ENCODE data around the gene FEN1. TPM values are rescaled to one million over a fixed set of nuclear protein-coding genes. Genes with fewer than 3 reads are reported as not detected.

FEN1 gene
- total RNA-seq, 1 donor from 2014 or later: 5.4 TPM

DNA sequence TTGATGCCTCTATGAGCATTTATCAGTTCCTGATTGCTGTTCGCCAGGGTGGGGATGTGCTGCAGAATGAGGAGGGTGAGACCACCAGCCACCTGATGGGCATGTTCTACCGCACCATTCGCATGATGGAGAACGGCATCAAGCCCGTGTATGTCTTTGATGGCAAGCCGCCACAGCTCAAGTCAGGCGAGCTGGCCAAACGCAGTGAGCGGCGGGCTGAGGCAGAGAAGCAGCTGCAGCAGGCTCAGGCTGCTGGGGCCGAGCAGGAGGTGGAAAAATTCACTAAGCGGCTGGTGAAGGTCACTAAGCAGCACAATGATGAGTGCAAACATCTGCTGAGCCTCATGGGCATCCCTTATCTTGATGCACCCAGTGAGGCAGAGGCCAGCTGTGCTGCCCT is 2.7 kb downstream of the FEN1 start:
- H3K27ac ChIP-seq: no peak overlapping the region
- intact Hi-C loops (cut with DNase I): no loop called here
- DNase-seq: no peak
- no peak overlapping the region for H3K4me3 ChIP-seq
- ATAC-seq: no peak
- H3K4me1 ChIP-seq: peaks cover 28% of the 10 kb centered on the region
- H3K9me3 ChIP-seq: no peaks in the 10 kb centered on the region
- H3K27me3 ChIP-seq (ENCODE audit: low read depth): no peaks in the 10 kb centered on the region
- H3K36me3 ChIP-seq: peaks cover 14% of the 10 kb centered on the region
- TF ChIP-seq, protein P1, sequence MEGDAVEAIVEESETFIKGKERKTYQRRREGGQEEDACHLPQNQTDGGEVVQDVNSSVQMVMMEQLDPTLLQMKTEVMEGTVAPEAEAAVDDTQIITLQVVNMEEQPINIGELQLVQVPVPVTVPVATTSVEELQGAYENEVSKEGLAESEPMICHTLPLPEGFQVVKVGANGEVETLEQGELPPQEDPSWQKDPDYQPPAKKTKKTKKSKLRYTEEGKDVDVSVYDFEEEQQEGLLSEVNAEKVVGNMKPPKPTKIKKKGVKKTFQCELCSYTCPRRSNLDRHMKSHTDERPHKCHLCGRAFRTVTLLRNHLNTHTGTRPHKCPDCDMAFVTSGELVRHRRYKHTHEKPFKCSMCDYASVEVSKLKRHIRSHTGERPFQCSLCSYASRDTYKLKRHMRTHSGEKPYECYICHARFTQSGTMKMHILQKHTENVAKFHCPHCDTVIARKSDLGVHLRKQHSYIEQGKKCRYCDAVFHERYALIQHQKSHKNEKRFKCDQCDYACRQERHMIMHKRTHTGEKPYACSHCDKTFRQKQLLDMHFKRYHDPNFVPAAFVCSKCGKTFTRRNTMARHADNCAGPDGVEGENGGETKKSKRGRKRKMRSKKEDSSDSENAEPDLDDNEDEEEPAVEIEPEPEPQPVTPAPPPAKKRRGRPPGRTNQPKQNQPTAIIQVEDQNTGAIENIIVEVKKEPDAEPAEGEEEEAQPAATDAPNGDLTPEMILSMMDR (IDR thresholded peaks at IDR 0.05): no peak

DNA sequence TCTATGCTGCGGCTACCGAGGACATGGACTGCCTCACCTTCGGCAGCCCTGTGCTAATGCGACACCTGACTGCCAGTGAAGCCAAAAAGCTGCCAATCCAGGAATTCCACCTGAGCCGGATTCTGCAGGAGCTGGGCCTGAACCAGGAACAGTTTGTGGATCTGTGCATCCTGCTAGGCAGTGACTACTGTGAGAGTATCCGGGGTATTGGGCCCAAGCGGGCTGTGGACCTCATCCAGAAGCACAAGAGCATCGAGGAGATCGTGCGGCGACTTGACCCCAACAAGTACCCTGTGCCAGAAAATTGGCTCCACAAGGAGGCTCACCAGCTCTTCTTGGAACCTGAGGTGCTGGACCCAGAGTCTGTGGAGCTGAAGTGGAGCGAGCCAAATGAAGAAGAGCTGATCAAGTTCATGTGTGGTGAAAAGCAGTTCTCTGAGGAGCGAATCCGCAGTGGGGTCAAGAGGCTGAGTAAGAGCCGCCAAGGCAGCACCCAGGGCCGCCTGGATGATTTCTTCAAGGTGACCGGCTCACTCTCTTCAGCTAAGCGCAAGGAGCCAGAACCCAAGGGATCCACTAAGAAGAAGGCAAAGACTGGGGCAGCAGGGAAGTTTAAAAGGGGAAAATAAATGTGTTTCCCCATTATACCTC is 3.3 kb downstream of the FEN1 start:
- DNase-seq (no peak), ATAC-seq (no peak)
- intact Hi-C loops (cut with DNase I): no loop called here
- H3K9me3 ChIP-seq: no peaks in the 10 kb centered on the region
- H3K27ac ChIP-seq: no peak overlapping the region
- peaks cover 24% of the 10 kb centered on the region for H3K4me1 ChIP-seq
- no peaks in the 10 kb centered on the region for H3K27me3 ChIP-seq (ENCODE audit: low read depth)
- peaks cover 12% of the 10 kb centered on the region for H3K36me3 ChIP-seq
- H3K4me3 ChIP-seq: no peak overlapping the region
- TF ChIP-seq, protein P1 (IDR thresholded peaks at IDR 0.05): no peak

DNA sequence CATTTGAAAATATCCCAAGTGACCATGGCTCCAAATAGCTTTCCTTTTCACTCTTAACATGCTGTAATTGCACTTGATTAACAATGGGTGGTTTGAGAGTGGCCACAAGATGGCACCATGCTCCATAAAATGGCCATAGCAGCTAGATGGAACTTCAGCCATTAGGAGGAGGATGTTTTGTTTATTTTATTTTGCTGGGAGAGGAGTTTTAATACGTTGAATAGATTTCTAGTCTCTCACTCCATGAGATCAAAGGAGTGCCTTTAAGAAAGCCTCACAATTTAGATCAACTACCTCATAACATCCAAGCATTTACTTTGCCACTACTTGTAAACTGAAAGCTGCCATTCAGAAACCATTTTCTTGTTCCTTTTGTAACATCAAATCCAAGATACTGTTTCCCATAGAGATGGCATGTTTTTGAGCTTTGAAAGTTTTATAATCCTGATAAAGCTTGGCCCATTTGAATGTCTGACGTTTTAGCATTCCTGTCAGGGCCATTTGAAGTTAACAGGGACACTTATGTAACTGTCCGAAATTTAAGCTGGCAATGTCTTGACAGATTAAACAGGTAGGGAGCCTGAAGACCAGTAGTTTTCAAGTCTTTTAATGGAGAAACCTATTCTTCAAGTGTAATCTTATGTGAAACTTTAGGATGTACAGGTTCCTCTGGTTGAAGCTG is 4.7 kb downstream of the FEN1 start:
- peaks cover 14% of the 10 kb centered on the region for H3K4me1 ChIP-seq
- DNase-seq (peak; percentile 69), ATAC-seq (peak; percentile 53 to 60)
- H3K36me3 ChIP-seq: peaks cover 25% of the 10 kb centered on the region
- peak overlapping the region; percentile 50 for H3K27ac ChIP-seq
- no peaks in the 10 kb centered on the region for H3K9me3 ChIP-seq
- intact Hi-C loops (cut with DNase I): no loop called here
- TF ChIP-seq, protein P1 (IDR thresholded peaks at IDR 0.05): peak; percentile 88
- no peaks in the 10 kb centered on the region for H3K27me3 ChIP-seq (ENCODE audit: low read depth)
- no peak overlapping the region for H3K4me3 ChIP-seq

DNA sequence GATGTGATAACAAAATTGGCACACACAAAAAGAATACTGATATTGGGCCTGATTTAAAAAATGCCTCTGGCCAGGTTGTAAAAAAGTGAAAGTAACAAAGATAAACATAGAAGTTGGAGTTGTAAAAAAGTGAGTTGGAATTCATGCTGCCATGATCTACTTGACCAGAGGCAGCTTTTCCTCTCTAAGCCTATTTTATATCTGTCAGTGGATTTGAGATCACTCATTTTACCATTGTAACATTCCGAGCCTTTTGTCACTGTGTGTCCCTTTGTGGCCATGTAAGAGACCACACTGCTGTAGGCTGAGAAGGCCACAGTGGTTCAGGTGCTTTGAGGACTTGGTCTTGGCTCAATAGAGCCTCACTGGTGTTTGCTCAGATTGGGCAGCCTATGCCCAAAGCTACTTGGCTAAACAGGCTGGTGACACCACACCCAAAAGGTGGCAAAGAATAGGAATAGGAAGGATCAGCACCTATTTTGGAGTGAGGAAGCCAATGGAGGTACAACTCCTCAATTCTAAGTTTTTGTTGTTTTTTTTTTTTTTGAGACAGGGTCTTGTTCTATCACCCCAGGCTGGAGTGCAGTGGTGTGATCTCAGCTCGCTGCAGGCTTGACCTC is 7.1 kb downstream of the FEN1 start:
- H3K27ac ChIP-seq: no peak overlapping the region
- intact Hi-C loops (cut with DNase I): no loop called here
- H3K36me3 ChIP-seq: peaks cover 49% of the 10 kb centered on the region
- H3K9me3 ChIP-seq: no peaks in the 10 kb centered on the region
- H3K4me1 ChIP-seq: peaks cover 7% of the 10 kb centered on the region
- H3K27me3 ChIP-seq (ENCODE audit: low read depth): no peaks in the 10 kb centered on the region
- DNase-seq: no peak
- TF ChIP-seq, protein P1 (IDR thresholded peaks at IDR 0.05): no peak
- no peak for ATAC-seq
- no peak overlapping the region for H3K4me3 ChIP-seq

DNA sequence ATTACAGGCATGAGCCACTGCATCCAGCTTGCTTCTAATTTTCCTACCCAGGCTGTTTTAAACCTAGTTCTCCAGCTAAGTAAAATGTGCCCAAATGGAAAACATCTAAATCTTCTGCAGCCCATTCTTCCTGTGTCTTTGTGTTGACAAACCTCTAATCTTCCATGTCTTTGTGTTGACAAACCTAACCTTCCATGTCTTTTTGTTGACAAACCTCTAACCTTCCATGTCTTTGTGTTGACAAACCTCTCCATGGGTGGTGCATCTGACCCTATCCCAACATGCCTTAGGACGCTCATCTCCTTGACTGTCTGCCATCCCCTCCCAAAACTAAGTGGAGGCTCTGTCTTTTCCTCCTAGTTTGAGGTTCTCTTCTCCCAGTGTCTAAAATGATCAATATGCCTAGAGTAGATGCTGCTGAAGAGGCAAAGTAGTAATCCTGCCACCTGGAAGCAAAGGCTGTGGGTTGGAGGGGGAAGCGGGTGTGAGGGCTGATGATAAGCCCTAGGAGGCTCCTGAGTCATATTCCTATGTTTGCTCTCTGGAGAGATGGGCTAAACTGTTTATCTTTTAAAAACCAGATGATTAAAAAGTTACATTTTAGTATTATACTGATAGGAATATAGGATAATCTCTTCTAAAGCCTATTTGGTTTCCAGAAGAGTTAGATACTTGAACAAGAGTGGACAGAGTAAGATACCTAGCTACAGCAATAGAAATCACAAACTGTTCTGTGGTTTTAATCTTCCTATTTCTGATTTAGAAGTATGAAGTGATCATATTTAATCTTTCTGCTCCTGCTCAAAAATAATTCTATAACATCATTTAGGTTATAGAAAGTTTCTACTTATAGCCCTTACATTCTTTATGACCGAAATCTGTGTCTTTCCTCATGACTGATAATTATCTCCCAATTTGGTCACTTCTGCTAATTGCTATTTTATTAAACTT is 7.9 kb downstream of the FEN1 start:
- intact Hi-C loops (cut with DNase I): no loop called here

More for the DNA sequence above, 7.9 kb downstream of the FEN1 start:
- no peak overlapping the region for H3K27ac ChIP-seq
- H3K9me3 ChIP-seq: no peaks in the 10 kb centered on the region
- TF ChIP-seq, protein P1 (IDR thresholded peaks at IDR 0.05): no peak
- no peak for ATAC-seq
- no peaks in the 10 kb centered on the region for H3K27me3 ChIP-seq (ENCODE audit: low read depth)
- H3K36me3 ChIP-seq: peaks cover 52% of the 10 kb centered on the region
- DNase-seq: no peak
- H3K4me3 ChIP-seq: no peak overlapping the region
- H3K4me1 ChIP-seq: peaks cover 7% of the 10 kb centered on the region

All from lower lobe of right lung (tissue), 2 donors.